Right lobe of liver (tissue), 4 donors: Measurements from ENCODE around the gene MMRN2.

Experiments used
- POLR2A ChIP-seq: fragments of 450-650 bp; IDR thresholded peaks from one replicate; pipeline ENCODE4 v1.6.1; 2017; ENCODE audit warnings: antibody characterized with exemption, mild to moderate bottlenecking
- TF ChIP-seq, protein P1 (sequence below), 4 donors: fragments of 200-600 bp in 3 of 4; fragments of 450-650 bp in 1 of 4; IDR thresholded peaks; one replicate each; pipeline versions ENCODE4 v1.5.1 to v1.8.0; 2016 to 2022; ENCODE audit warnings: antibody characterized with exemption in 4 of 4, mild to moderate bottlenecking in 2 of 4
- donor health status: DM: no; HTN: no; CAD: no.
- donor health status: DM: no; HTN: no; CAD: no.
- donor health status: DM: no; HTN: yes; CAD: no.

DNA sequence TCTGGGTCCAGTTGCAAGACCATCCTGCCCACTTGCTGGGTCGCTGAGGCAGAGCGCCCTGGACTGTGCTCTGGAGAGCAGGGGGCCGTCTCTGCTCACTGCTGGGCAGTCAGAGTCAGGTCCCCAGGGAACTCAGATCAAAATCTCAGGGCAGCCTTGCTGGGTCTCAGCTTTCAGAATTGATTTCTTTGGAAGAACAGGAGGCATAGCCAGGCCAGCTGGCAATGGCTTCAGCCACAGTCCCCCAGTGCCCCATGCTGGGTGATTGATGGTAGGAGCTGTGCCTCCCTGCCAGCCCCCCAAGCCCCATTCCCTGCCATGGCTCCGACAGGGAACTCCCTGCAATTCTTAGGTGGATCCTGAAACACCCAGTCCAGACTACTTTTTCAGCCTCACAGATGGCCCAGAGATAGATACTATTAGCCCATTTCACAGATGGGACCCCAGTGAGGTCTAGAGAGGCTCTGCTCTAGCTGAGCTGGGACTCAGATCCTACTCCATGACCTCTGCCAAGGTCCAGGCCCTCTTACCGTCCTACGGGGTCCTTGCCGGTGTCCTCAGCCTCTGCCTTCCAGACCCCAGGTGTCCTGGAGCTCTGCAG is 467 bp downstream of the MMRN2 start:
- TF ChIP-seq, protein P1, sequence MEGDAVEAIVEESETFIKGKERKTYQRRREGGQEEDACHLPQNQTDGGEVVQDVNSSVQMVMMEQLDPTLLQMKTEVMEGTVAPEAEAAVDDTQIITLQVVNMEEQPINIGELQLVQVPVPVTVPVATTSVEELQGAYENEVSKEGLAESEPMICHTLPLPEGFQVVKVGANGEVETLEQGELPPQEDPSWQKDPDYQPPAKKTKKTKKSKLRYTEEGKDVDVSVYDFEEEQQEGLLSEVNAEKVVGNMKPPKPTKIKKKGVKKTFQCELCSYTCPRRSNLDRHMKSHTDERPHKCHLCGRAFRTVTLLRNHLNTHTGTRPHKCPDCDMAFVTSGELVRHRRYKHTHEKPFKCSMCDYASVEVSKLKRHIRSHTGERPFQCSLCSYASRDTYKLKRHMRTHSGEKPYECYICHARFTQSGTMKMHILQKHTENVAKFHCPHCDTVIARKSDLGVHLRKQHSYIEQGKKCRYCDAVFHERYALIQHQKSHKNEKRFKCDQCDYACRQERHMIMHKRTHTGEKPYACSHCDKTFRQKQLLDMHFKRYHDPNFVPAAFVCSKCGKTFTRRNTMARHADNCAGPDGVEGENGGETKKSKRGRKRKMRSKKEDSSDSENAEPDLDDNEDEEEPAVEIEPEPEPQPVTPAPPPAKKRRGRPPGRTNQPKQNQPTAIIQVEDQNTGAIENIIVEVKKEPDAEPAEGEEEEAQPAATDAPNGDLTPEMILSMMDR (IDR thresholded peaks at IDR 0.05) = no peak
- TF ChIP-seq POLR2A = no peak
